Activated naive CD4-positive, alpha-beta T cell treated with Interleukin-2 at 50 U/mL for 16 hours (primary cell): ENCODE results near the gene TFDP1.
A peak's percentile ranks its signal among the peaks of the same experiment; 100 is the strongest.
"Not testable (repeated sequence)": the region's sequence is repeated elsewhere in the genome, so short reads cannot be mapped to it uniquely, and the experiment has no call there.

Experiments used
- DNase-seq: peaks from one replicate; pipeline ENCODE4 v3.0.0-alpha.2; 2020

TFDP1 gene

DNA sequence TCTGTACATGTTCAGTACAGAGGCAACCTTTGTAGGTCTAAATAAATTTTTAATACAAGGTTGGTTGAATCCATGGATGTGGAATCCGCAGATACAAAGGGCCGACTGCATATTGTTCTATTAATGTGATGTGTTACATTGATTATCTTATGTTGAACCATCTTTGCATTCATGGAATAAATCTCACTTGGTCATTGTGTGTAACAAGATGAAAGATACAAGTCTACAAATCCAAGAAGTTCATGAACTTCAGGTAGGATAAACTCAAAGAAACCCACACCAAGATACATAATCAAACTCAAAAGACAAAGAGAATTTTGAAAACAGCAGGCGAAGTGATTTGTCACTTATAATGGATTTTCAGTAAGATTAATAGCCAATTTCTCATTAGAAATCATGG lies 8.0 kb upstream of the TFDP1 start:
- DNase-seq = no peak

DNA sequence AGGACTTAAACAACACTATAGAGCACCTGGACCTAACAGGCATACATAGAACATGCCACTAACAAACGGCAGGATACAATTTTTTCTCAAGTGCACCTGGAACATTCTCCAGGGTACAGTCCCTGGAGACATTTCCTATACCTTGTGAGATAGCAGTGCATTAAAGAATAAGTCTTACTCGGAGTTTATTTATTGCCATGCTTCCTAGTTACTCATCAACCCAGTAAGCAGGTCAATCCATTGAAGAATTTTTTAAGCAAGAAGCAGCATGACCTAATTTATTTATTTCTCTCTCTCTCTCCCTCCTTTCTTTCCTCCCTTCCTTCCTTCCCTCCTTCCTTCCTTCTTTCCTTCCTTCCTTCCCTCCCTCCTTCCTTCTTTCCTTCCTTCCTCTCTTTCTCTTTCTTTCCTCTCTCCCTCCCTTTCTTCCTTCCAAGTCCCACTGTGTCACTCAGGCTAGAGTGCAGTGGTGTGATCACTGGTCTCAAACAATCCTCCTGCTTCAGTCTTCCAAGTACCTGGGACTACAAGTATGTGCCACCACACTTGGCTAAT lies 6.6 kb upstream of the TFDP1 start:
- no peak for DNase-seq

DNA sequence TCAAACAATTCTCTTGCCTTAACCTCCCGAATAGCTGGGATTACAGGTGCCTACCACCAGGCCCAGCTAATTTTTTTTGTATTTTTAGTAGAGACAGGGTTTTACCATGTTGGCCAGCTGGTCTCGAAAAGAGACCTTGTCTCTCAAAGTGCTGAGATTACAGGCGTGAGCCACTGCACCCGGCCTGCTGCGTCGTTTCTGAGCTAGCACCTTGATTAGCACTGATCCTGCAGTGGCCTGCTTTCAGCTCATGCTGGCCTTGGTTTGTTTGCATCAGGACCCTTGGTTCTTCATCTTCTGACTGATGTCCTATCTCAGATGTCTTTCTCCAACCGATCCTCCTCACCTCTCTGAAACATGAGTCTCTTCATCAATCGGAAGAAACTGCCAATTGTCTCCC lies 4.9 kb upstream of the TFDP1 start:
- DNase-seq = no peak

DNA sequence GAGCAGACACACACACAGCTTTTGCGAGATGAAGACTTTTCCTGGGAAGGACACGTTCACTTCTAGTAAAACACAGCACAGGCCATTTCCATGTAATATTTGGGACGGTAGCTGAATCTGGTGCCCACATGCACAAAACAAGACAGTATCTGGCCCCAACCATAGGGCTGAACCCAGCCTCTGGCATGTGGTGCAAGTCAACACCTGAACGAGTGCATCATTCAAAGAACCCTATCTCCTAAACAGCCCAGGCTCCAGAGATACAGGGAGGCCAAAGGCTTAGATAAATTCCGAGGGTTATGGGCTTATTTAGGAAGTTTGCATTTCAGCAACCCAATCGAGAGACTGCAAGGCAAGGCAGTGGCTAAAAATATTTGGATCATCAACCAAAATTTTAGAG lies 2.7 kb upstream of the TFDP1 start:
- DNase-seq = no peak

DNA sequence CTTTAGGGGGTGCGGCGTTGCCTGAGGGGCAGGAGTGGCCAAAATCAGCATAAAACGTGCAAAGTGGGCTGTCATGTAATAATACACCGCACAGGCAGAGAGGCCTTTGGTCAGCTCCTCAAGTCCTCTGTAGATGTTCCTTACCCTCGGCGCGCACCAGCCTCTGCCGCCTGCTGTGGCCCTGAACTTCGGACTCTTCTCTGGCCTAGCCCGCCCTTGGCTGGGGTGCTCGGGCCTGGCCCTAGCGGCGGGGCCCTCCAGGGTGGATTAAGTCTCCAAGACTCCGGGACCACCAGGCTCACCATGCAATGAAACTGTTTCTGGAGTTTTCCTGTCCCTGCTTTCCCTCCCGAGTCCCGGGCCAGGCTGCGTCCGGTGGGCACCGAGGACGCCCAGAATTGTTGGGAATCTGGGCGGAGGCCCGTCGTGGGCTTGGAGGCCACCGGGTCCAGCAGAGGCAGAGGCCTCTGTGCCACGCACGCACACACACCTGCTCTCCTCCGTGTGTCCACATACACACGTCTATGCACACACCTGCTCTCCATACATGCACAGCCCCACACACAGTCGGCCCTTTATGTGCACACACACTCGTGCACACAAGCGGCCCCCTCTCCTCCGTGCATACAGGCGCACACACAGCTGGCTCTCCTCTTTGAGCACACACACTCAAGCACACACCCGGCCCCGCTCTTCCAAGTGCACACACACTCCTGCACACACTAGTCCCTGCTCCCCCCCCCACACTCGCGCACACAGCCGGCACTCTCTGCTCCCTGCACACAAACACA lies 1.5 kb upstream of the TFDP1 start:
- DNase-seq = no peak

DNA sequence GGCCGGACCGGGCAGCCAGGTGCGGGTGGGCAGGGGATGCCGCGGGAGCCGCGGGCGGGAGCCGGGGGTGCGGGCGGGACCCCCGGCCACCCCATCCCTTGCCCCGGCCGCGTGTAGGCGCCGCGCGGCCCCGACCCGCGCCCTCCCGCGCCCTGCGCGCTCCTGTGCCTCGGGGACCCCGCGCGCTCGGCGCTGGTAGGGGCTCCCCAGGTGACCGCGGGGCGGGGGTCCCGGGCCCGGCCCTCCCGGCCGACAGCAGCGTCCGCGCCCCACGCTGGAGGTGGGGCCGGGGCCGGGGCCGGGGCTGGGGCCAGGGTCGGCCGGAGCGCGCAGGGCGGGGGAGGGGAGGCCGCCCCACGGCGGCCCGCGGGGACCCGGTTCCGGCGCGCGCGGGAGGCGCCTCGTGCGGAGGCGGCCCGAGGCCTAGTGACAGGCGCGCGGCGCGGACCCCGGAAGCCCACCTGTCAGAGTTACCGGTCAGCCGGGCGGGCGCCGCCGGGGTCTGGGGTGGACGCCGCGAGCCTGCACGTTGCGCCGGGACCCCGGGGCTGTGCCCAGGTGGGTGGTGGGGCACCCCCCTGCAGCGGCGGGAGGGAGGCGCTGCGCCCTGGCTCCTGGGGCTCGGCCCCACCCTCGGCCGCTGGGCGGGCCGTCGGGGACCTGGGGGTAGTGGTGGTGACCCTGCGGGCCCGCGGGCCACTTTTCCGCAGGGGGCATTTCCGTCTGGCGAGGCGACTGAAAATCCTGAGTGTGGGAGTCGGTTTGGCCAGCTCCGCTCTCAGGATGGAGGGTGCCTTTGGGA lies 518 bp downstream of the TFDP1 start:
- DNase-seq = peak; percentile 22

DNA sequence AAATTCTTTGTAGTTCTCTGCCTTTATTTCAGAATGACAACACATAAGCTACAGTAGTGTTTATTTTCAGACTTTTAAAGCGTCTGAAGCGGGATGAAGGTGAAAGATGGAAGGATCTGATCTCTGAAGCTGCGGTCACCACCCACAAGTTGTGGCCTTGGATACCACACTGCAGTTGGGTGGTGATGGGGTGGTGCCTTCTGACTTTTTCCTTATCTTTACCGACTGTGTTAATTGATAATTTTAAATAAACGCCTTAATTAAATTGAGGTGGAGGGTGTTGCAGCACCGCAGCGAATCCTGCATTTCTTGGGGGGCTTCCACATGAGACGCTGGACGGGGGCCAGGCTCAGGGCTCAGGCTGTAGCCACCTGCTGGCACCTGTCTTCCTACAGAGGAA lies 1.3 kb downstream of the TFDP1 start:
- DNase-seq = no peak

DNA sequence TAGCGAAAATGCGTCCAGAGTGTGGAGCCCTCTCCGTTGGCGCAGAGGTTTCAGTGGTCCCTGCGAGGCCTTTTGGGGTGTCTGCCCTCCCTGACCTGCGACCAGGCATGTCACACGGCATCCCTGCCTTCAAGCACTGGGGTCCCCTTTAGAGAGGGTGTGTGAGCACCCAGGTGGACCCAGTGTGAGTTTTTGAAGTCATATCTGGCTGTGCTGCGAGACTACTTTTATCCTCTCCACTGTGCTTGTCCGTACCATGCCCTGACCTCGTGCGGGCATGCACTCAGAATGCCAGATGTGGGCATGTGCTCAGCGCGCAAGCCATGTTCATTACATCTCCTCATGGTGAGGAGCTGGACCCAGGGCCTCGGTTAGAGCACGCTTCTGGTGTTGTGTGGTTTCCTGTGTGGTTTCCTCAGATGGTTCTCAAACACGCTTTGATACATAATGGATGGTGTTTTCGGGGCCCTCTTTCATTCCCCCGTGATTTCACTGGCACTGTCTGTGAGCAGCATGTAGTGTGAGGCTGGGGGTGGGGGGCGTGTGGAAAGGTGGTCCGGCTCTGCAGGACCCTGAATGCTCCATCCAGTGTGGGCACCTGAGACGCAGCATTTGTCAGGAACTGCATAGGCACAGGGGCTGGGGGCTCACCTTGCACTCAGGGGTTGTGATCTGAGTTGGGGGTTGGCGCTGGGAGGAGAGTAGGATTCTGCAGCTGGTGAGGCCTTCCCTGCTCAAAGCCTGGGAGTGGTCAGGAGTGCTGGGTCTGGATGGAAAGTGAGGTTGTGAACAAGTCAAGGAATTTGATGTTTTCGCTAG lies 2.3 kb downstream of the TFDP1 start:
- DNase-seq = no peak

DNA sequence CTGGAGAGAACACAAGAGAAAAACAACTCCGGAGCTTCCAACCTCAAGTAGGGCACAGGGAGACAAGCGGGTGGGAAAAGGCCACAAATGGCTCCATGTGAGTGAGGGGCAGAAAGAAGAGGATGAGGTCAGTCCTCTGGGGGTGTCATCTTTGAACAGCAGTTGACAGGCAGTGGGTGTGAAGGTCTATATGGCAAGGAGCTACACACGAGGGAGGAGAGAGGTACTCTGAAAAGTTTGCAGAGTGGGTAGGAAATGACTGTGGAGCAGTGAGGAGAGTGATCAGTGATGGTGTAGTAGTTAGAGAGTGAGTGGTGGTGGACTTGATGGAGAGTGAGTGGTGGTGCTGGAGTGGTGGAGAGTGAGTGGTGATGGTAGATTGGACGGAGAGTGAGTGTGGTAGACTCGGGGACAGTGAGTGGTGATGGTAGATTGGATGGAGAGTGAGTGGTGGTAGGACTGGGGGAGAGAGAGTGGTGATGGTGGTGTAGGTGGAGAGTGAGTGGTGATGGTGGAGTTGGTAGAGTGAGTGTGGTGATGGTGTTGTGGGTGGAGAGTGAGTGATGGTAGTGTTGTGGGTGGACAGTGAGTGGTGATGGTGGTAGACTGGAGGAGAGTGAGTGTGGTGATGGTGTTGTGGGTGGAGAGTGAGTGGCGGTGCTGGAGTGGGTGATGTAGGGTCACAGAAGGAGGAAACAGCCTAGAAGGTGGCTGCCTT lies 4.0 kb downstream of the TFDP1 start:
- DNase-seq = no peak

DNA sequence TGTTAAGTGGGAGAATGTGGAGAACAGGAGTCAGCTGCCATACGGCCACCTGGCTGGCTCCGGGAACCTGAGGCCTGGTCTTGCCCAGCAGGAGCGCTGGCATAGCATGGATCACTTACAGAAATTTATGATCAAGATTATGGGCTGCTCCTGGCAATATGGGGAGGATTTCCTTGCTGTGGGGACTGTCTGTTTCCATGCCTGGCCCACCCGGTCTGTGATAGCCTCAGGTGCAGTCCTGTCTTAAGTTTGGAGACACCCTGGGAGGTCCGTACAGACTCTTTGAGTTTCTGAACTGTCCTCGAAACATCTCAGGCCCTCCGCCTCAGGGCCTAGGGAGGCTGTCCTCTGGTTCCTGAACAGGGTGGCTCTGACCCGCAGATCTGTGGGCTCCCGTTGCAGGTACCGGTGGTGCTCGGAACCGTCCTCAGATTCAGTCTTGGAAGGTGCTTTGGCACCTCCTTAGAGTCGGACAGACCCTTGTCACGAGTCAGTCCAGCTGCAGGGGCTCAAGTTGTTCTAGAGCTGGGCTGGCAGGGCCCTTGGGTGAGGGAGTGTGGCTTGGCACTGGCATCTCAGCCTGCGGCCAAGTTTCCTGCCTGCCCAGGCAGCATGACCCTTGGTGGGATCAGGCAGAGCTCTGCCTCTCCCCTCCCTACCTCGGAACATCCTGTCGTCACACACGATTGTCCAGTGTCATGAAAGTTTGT lies 4.9 kb downstream of the TFDP1 start:
- DNase-seq = no peak

DNA sequence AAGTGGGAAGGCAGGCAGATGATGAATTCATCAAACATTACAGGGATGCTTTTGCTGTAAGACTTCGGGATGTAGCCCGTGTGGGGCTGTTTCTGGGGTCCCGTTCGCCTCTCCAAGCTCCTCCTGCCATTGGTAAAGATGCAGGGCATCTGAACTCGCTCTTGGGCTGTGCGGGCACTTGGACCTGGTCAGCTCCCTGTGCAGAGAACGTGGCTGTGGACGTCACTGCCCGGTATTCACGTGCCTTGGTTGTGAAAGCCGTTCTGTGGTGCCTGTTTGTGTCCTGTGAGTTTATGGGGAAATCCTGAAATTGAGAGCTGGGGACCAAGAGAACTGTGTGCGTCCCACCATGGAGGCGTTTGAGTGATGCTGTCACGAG lies 5.4 kb downstream of the TFDP1 start:
- no peak for DNase-seq

DNA sequence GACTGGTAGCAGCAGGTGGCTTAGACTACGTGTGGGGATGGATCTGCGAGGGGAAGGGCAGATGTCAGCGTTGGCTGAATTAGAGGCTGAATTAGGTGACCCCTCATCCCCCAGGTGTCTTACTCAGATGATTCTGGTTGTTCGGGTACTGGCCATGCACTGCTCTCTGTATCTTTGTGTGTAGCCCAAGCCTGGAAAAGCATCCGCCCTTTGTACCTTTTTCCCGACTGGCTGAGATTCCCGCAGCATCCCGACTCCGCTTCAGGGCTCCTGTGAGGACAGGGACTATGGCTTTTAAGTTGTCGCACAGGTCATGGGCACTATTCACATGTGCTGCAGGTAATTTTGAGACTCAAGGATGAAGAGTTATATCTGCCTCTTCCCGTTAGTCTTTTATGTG lies 7.2 kb downstream of the TFDP1 start:
- DNase-seq = no peak

DNA sequence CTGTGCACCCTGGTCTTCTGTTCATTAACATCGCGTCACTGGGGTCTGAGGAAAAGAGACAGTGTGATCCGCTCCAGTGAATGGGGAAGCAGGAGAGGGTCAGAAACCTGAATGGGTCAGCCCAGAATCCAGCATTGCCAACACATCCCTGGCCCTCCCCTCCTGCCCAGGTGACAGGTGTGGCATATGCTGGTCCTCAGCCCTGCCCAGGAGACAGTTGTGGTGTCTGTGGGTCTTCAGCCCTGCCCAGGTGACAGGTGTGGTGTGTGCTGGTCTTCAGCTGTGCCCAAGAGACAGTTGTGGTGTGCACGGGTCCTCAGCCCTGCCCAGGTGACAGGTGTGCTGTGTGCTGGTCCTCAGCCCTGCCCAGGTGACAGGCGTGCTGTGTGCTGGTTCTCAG lies 8.0 kb downstream of the TFDP1 start:
- DNase-seq = no peak

DNA sequence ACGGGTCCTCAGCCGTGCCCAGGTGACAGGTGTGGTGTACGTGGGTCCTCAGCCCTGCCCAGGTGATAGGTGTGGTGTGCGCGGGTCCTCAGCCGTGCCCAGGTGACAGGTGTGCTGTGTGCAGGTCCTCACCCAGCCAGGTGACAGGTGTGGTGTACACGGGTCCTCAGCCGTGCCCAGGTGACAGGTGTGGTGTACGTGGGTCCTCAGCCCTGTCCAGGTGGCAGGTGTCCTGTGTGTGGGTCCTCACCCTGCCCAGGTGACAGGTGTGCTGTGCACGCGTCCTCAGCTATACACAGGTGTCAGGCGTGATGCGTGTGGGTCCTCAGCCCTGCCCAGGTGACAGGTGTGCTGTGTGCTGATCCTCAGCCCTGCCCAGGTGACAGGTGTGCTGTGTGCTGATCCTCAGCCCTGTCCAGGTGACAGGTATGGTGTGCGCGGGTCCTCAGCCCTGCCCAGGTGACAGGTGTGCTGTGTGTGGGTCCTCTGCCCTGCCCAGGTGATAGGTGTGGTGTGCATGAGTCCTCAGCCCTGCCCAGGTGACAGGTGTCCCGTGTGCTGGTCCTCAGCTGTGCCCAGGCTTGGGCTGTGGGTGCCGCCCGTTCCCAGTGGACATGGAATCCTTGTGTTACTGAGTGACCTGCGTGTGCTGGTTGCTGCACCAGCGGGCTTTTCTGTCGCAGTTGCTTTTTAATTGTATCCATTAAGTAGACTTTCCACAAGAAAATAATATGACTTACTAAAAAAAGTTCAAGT lies 9.7 kb downstream of the TFDP1 start:
- not testable (repeated sequence) for DNase-seq

DNA sequence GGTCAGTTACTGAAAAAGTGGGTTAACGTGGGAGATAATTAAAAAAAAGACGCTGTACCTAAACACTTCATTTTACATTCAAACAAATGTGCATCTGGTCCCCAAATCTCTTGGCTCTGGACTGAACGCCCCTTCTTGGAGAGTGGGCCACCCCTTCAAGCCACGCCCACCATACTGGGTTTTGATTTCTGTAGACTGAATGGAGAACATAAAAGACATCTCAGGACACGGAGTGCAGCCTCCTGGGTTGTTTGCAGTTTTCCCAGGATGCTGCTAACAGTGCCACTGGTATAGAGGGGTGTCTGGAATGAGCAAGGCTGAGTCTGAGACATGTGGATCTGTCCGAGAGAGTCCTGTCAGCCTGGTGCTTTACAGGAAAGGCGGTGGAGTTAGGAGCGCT lies 10.6 kb downstream of the TFDP1 start:
- no peak for DNase-seq

DNA sequence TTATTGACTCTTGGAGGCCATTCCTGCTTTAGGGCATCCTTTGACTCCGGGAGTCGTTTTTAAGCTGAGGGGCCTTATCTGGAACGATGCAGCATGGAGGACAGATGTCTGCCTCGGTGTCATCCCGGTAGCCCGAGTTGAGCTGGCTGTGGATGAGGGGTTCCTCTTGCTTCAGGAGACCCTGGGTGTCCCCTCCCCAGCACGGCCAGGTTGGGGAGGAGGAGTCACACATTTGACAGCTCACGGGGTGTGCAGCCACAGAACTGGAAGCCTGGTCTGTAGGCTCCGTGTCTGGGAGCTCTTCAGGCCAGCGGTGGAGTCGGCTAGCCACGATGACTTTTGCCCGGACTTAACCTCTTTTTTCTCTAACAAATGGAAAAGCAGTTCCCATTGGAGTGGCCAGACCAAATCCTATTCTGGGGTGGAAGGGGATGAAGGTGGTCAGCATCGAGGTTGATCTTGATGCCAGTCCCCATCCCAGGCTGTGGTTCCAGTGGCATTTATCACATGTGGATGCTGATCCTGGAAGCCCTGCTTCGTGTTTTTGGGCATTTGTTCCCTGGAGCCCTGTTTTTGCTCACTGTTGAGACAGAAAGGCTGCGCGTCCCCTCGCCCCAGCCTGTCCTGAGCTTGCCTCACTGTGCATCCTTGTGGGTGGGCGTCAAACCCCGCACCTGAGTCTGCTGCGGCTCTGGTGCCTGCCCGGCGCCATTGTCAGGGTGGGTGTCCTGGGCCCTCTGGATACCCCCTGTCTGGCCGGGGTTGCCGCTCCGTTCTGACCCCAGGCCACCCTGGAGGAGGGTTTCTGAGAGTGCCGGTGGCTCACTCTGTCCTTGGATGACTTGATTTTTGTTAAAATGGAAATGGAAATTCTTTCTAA lies 12.0 kb downstream of the TFDP1 start:
- DNase-seq = no peak

DNA sequence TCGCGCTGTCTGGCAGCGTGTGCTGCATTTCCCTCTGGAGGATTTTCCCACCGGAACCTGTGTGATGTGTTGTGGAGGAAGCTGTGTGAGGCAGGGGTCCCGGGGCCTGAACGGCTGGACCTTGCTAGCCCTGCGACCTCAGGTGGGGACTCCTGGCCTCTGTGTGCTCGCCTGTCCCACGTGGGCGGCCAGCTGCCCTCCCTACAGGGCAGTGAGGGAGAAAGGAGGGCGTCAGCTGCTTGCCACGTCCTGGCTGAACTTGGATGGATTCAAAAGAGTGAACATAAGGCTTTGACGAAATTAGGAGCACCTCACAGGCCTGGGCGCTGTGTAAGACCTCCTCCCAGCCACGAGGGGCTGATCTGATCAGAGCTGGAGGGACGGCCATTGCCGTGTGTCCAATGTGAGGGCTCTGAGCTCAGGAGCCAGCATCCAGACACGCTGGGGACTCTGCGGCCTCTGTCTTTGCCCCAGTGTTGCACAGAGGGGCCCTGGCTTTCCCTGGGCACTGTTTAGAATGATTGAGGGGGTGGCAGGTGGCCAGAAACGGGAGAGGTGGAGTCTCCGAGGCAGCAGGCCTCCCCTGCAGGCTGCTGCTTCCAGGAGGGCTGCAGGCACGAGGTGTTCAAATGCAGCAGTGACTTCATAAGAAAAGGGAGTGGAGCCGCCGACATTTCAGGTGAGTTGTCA lies 13.0 kb downstream of the TFDP1 start:
- no peak for DNase-seq

DNA sequence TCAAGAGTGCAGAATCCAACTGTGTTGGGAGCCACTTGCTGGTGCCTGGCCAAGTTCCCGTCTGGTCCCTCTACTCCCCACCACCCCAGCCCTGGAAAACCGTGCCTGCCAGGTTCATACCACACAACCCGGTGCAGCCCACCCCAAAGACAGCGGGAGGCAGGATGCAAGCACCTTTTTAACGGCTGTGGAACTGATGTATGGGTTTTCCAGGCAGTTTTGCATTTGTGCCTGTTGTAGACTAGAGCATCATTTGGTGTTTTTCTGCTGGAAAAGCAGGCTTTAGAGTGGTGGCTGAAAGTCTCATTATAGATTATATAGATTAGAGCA lies 13.5 kb downstream of the TFDP1 start:
- no peak for DNase-seq

DNA sequence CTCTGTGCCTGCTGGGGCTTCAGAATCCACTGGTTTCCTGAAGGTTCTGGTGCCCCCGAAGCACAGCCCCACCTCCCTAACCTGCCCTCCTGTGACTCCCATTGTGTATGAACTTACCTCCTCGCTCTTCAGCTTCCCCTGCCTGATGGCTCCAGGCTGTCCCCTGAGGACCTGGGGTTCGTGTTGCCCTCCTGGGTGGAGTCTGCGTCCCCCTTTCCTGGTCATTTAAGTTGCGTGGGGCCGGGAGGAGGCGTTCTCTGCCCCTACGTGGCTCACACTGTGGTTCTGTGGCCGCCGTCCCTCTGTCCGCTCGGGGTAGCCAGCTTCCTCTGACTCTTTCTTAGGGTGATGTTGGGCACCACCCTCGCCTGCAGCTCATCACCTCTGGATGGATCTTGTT lies 13.9 kb downstream of the TFDP1 start:
- DNase-seq = no peak

DNA sequence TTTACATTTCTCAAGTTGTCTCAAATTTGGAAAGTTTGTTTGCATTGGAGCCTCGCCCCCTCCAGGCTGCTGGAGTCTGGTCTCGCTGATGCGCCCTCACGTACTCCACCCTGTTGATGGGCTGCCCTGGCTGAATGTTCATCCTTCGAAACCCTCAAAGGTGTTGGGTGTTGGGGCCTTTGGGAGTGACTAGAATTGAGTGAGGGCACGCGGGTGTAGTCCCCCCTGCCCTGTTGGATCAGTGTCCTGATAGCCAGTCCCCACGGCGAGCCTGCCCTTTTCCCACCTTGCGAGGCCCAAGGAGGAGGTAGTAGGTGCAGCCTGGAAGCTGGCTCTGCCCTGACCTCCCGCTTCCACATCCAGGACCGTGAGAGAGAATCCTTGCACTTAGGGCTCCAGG lies 14.8 kb downstream of the TFDP1 start:
- no peak for DNase-seq
